Loucy (cell line): ENCODE data around the gene KNDC1.

Experiments used
- H2AFZ ChIP-seq: fragments of 200-600 bp; sonication (generic); 2 replicates; pipeline ENCODE4 v1.6.0; 2016; ENCODE audit warnings: antibody characterized with exemption, mild to moderate bottlenecking, low read length, moderate library complexity
- H3F3A ChIP-seq: fragments of 200-600 bp; 2 replicates; pipeline ENCODE4 v1.6.0; 2016; ENCODE audit warnings: antibody characterized with exemption, low read depth, mild to moderate bottlenecking
- H3K27me3 ChIP-seq: fragments of 200-600 bp; sonication (generic); 2 replicates; pipeline ENCODE4 v1.6.1; 2014; ENCODE audit warnings: low read length, mild to moderate bottlenecking; ENCODE audit not compliant: insufficient read depth, poor library complexity, severe bottlenecking
- H3K36me3 ChIP-seq: fragments of 200-600 bp; sonication (generic); 2 replicates; pipeline ENCODE4 v1.6.1; 2016; ENCODE audit warnings: low read length; ENCODE audit not compliant: insufficient read depth
- H3K4me1 ChIP-seq: fragments of 200-600 bp; sonication (generic); 2 replicates; pipeline ENCODE4 v1.5.1; 2014; ENCODE audit warnings: low read length, mild to moderate bottlenecking; ENCODE audit not compliant: insufficient read depth, poor library complexity, severe bottlenecking
- H3K4me2 ChIP-seq: fragments of 200-600 bp; sonication (generic); 2 replicates; pipeline ENCODE4 v1.6.0; 2014; ENCODE audit warnings: antibody characterized with exemption, low read length, low read depth, mild to moderate bottlenecking; ENCODE audit not compliant: poor library complexity, severe bottlenecking
- H3K4me3 ChIP-seq: fragments of 200-600 bp; sonication (generic); 2 replicates; pipeline ENCODE4 v1.5.1; 2014; ENCODE audit warnings: low read length, mild to moderate bottlenecking, mixed read lengths; ENCODE audit not compliant: poor library complexity, severe bottlenecking
- H3K79me2 ChIP-seq: fragments of 200-600 bp; sonication (generic); 2 replicates; pipeline ENCODE4 v1.6.1; 2014; ENCODE audit warnings: low read length; ENCODE audit not compliant: insufficient read depth
- H3K9ac ChIP-seq: fragments of 200-600 bp; sonication (generic); 2 replicates; pipeline ENCODE4 v1.6.0; 2014; ENCODE audit warnings: mild to moderate bottlenecking, low read depth, low read length, moderate library complexity; ENCODE audit not compliant: poor library complexity, severe bottlenecking
- H3K9me2 ChIP-seq: fragments of 200-600 bp; sonication (generic); replicated peaks from 2 replicates; pipeline ENCODE4 v1.6.1; 2016; ENCODE audit warnings: low read depth, low read length, mixed read lengths
- H3K9me3 ChIP-seq: fragments of 200-600 bp; sonication (generic); 2 replicates; pipeline ENCODE4 v1.6.1; 2014; ENCODE audit warnings: mild to moderate bottlenecking, antibody characterized with exemption, low read length, low read depth; ENCODE audit not compliant: insufficient read depth
- H4K20me1 ChIP-seq: fragments of 200-600 bp; sonication (generic); 2 replicates; pipeline ENCODE4 v1.6.0; 2014; ENCODE audit warnings: antibody characterized with exemption, low read length, mild to moderate bottlenecking; ENCODE audit not compliant: insufficient read depth, poor library complexity, severe bottlenecking
- EZH2phosphoT487 ChIP-seq: fragments of 200-600 bp; IDR thresholded peaks from 2 replicates; pipeline ENCODE4 v1.6.1; 2018; ENCODE audit warnings: antibody characterized with exemption, mild to moderate bottlenecking, moderate library complexity, borderline replicate concordance
- TF ChIP-seq, protein P1 (sequence below): fragments of 200-600 bp; sonication (generic); conservative IDR thresholded peaks from 2 replicates; pipeline ENCODE4 v1.5.1; 2014; ENCODE audit warnings: mild to moderate bottlenecking, antibody characterized with exemption, low read length

KNDC1 gene

DNA sequence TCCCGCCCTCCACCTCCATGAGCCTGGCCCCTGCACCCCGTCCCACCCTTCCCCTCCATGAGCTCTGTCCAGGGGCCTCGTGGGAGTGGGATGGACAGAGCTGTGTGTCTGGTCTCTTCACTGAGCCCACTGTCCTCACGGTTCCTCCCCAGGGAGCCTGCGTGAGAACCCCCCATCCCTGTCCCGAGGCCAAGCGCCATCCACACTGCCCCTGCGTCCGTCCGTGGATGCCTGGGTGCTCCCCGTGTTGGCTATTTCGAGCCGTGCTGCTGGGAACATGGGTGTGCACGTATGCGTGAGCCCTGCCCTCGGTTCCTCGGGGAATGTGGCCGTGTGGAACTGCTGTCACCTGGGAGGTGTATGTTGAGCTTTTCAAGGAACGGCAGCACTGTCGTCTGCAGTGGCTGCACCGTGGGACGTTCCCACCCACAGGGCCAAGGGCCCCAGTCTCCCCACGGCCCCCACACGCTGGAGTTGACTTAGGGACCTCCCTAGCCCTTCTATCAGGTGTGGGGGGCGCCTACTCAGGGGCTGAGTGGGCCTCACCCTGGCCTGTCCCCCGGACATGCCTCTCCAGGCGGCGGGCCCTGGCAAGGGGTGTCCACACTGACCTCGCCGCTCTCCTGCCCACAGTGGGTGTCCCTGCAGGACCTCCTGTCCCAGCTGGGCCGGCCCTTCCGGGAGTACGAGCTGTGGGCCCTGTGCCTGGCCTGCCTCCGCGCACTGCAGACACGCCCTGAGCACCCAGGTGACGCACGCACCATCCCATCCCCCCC, 28.1 kb downstream of the KNDC1 start:
- Histone ChIP-seq H3K79me2 (no peaks in the 10 kb centered on the region), H3K9me2 (no peaks in the 10 kb centered on the region), H3K36me3 (no peaks in the 10 kb centered on the region), H3K4me3 (no peak overlapping the region), H2AFZ (no peak overlapping the region), H3K9ac (no peak overlapping the region), H3K9me3 (peaks cover 17% of the 10 kb centered on the region; the same call in 1 of the 2 replicates), H4K20me1 (no peaks in the 10 kb centered on the region), H3K4me2 (no peak overlapping the region), H3K27me3 (no peaks in the 10 kb centered on the region), H3K4me1 (no peaks in the 10 kb centered on the region), H3F3A (no peaks in the 10 kb centered on the region)
- TF ChIP-seq, protein P1, sequence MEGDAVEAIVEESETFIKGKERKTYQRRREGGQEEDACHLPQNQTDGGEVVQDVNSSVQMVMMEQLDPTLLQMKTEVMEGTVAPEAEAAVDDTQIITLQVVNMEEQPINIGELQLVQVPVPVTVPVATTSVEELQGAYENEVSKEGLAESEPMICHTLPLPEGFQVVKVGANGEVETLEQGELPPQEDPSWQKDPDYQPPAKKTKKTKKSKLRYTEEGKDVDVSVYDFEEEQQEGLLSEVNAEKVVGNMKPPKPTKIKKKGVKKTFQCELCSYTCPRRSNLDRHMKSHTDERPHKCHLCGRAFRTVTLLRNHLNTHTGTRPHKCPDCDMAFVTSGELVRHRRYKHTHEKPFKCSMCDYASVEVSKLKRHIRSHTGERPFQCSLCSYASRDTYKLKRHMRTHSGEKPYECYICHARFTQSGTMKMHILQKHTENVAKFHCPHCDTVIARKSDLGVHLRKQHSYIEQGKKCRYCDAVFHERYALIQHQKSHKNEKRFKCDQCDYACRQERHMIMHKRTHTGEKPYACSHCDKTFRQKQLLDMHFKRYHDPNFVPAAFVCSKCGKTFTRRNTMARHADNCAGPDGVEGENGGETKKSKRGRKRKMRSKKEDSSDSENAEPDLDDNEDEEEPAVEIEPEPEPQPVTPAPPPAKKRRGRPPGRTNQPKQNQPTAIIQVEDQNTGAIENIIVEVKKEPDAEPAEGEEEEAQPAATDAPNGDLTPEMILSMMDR = no peak
- no peak for TF ChIP-seq EZH2phosphoT487

DNA sequence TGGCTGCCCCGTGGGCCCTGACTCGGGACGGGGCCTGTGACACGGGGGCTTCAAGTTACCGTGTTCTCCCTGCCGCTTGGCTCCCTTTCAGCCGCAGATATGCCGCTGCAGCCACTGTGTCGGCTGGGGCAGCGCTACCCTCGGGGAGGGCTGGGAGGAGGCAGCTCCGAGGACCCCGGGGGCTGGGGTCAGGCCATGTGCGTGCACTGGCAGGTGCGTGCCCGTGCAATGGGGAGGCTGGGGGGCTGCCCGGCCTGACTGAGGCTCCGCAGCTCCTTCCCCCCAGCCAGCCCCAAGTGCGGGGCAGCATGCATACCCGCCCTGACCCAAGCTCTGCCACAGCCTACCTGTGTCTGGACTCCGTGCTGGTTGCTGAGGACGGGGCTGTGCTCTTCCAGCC, 29.2 kb downstream of the KNDC1 start:
- TF ChIP-seq EZH2phosphoT487 = no peak
- TF ChIP-seq, protein P1 = no peak
- no peak overlapping the region for H3K4me3 ChIP-seq
- no peaks in the 10 kb centered on the region for H3K4me1 ChIP-seq
- no peaks in the 10 kb centered on the region for H3K79me2 ChIP-seq
- H3F3A ChIP-seq = no peaks in the 10 kb centered on the region
- H4K20me1 ChIP-seq = no peaks in the 10 kb centered on the region
- no peaks in the 10 kb centered on the region for H3K9me2 ChIP-seq
- H3K36me3 ChIP-seq = no peaks in the 10 kb centered on the region
- peaks cover 14% of the 10 kb centered on the region; the same call in 1 of the 2 replicates for H3K9me3 ChIP-seq
- H3K4me2 ChIP-seq = no peak overlapping the region
- H3K9ac ChIP-seq = no peak overlapping the region
- H3K27me3 ChIP-seq = no peaks in the 10 kb centered on the region
- no peak overlapping the region for H2AFZ ChIP-seq

DNA sequence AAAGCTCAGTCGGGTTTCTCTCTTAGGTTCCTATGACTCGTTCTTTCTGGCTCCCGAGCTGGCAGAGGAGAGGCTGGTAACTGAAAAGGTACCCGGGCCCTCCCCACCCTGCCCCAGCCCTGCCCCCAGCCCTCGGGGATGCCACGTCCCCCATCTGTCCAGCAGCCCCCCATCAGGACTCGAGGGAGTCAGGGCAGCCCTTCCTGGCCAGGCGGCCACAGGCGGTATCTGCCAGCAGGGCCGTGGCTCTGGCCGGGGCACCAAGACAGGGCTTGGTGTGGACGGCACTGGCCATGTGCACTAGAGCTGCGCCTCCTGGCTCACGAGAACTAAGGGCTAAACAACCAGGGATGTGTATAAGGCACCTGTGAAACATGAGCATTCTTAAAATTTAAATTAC, 29.7 kb downstream of the KNDC1 start:
- H3K9ac ChIP-seq = no peak overlapping the region
- H3K4me1 ChIP-seq = no peaks in the 10 kb centered on the region
- TF ChIP-seq, protein P1 = no peak
- TF ChIP-seq EZH2phosphoT487 = no peak
- no peaks in the 10 kb centered on the region for H3K9me2 ChIP-seq
- no peak overlapping the region for H3K4me3 ChIP-seq
- no peaks in the 10 kb centered on the region for H3F3A ChIP-seq
- H3K4me2 ChIP-seq = no peak overlapping the region
- no peaks in the 10 kb centered on the region for H4K20me1 ChIP-seq
- H2AFZ ChIP-seq = no peak overlapping the region
- no peaks in the 10 kb centered on the region for H3K36me3 ChIP-seq
- no peaks in the 10 kb centered on the region for H3K79me2 ChIP-seq
- H3K9me3 ChIP-seq = peaks cover 11% of the 10 kb centered on the region; the same call in 1 of the 2 replicates
- H3K27me3 ChIP-seq = no peaks in the 10 kb centered on the region
